Measurements from ENCODE around the gene SLC35D1. TPM values are rescaled to one million over a fixed set of nuclear protein-coding genes. Genes with fewer than 3 reads are reported as not detected.

The SLC35D1 gene
- total and polyA plus RNA-seq, 9 of the 15 experiments (the other 6 are each of a cell fraction or from before 2014, with no cell fraction given) = 2.3 to 10.4 (median 6.4) TPM

GRCh38 chr1:66982561-66983260 lies 71.2 kb downstream of the SLC35D1 start:
- Histone ChIP-seq H4K20me1 (replicated peaks; ENCODE audit: control insufficient read depth, insufficient read depth, low read length) (no peaks in the 10 kb centered on the region), H3K36me3 (ENCODE audit: control insufficient read depth, insufficient read depth, low read length) (peaks cover 92% of the 10 kb centered on the region), H2AFZ (ENCODE audit: low read depth, low read length) (no peak overlapping the region), H3K27me3 (ENCODE audit: control insufficient read depth in 2 of 2, insufficient read depth in 2 of 2, low read length in 2 of 2) (no peaks in the 10 kb centered on the region), H3K9ac (ENCODE audit: insufficient read depth in 1 of 2, low read depth in 2 of 2, low read length in 2 of 2) (no peak overlapping the region), H3K9me3 (replicated peaks; ENCODE audit: control insufficient read depth, insufficient read depth, low read depth, low read length) (no peaks in the 10 kb centered on the region), H3K4me3 (no peak overlapping the region), H3K9me1 (ENCODE audit: control insufficient read depth, insufficient read depth, low read length) (no peaks in the 10 kb centered on the region), H3K4me1 (replicated peaks in 1 of 2; ENCODE audit: control insufficient read depth in 2 of 2, insufficient read depth in 2 of 2, low read length in 2 of 2) (no peaks in the 10 kb centered on the region), H3K79me2 (ENCODE audit: control insufficient read depth, insufficient read depth, low read length) (no peaks in the 10 kb centered on the region), H3K4me2 (ENCODE audit: insufficient read depth, low read length) (no peak overlapping the region), H3K27ac (ENCODE audit: extremely low read depth, low read depth, low read length) (no peak overlapping the region)
- BruUV-seq (replicated peaks) = no TSS peak
- 95% methylated on average over 4 of the region's 4 CpGs for WGBS (ENCODE audit: insufficient coverage, low coverage, missing lambda C conversion rate)
- POLR2A ChIA-PET = interaction anchor here (0.6 to 0.7 kb wide), 2 partner anchors 8 to 121 kb away, joined by 3 read pairs; no protein-coding TSS in a partner anchor
- no peak for DNase-seq (ENCODE audit: extremely low read depth in 1 of 4, low spot score in 3 of 4)
- no peak for ATAC-seq
- CTCF ChIA-PET (ENCODE audit: low intra/inter-chr PET ratio) = no interaction called here
- intact Hi-C loops (cut with micrococcal nuclease) = no loop called here
- FAIRE-seq = no peak
- in situ Hi-C loops (cut with MboI) = loop anchor here (25.0 kb wide), 1 partner anchor 505 kb away; no protein-coding TSS in a partner anchor
- TF ChIP-seq ETS2 (tag; IDR thresholded peaks at IDR 0.05; ENCODE audit: borderline replicate concordance, poor library complexity, severe bottlenecking) (no peak), HDAC2 (IDR thresholded peaks at IDR 0.05) (no peak), SOX6 (IDR thresholded peaks at IDR 0.05) (no peak), ZNF586 (CRISPR knock-in tag; conservative IDR thresholded peaks at IDR 0.05) (no peak), PTRF (tag; IDR thresholded peaks at IDR 0.05) (no peak), NFIX (CRISPR knock-in tag; IDR thresholded peaks at IDR 0.05; ENCODE audit: low read depth) (no peak), ZNF133 (CRISPR knock-in tag; IDR thresholded peaks at IDR 0.05) (no peak), TAL1 (IDR thresholded peaks at IDR 0.05) (no peak), ZNF699 (CRISPR knock-in tag; IDR thresholded peaks at IDR 0.05; ENCODE audit: insufficient replicate concordance) (no peak), CBX1 (IDR thresholded peaks at IDR 0.05; ENCODE audit: low read depth) (no peak), RFX1 (IDR thresholded peaks at IDR 0.05) (no peak), U2AF1 (optimal IDR thresholded peaks at IDR 0.05; ENCODE audit: low read depth, low read length) (no peak), DIDO1 (tag; IDR thresholded peaks at IDR 0.05; ENCODE audit: low read depth) (no peak), ZNF232 (CRISPR knock-in tag; IDR thresholded peaks at IDR 0.05) (no peak), HDAC8 (tag; IDR thresholded peaks at IDR 0.05) (no peak), HMGN3 (IDR thresholded peaks at IDR 0.05; ENCODE audit: borderline replicate concordance, extremely low read depth, insufficient read length, low read depth, low read length) (no peak), SMC3 (conservative IDR thresholded peaks at IDR 0.05; ENCODE audit: insufficient read depth, low read depth, low read length) (no peak)
- TF ChIP-seq, protein P1, sequence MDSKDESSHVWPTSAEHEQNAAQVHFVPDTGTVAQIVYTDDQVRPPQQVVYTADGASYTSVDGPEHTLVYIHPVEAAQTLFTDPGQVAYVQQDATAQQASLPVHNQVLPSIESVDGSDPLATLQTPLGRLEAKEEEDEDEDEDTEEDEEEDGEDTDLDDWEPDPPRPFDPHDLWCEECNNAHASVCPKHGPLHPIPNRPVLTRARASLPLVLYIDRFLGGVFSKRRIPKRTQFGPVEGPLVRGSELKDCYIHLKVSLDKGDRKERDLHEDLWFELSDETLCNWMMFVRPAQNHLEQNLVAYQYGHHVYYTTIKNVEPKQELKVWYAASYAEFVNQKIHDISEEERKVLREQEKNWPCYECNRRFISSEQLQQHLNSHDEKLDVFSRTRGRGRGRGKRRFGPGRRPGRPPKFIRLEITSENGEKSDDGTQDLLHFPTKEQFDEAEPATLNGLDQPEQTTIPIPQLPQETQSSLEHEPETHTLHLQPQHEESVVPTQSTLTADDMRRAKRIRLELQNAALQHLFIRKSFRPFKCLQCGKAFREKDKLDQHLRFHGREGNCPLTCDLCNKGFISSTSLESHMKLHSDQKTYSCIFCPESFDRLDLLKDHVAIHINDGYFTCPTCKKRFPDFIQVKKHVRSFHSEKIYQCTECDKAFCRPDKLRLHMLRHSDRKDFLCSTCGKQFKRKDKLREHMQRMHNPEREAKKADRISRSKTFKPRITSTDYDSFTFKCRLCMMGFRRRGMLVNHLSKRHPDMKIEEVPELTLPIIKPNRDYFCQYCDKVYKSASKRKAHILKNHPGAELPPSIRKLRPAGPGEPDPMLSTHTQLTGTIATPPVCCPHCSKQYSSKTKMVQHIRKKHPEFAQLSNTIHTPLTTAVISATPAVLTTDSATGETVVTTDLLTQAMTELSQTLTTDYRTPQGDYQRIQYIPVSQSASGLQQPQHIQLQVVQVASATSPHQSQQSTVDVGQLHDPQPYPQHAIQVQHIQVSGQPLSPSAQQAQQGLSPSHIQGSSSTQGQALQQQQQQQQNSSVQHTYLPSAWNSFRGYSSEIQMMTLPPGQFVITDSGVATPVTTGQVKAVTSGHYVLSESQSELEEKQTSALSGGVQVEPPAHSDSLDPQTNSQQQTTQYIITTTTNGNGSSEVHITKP (IDR thresholded peaks at IDR 0.05; ENCODE audit: partially characterized antibody) = no peak
- TF ChIP-seq, protein P2, sequence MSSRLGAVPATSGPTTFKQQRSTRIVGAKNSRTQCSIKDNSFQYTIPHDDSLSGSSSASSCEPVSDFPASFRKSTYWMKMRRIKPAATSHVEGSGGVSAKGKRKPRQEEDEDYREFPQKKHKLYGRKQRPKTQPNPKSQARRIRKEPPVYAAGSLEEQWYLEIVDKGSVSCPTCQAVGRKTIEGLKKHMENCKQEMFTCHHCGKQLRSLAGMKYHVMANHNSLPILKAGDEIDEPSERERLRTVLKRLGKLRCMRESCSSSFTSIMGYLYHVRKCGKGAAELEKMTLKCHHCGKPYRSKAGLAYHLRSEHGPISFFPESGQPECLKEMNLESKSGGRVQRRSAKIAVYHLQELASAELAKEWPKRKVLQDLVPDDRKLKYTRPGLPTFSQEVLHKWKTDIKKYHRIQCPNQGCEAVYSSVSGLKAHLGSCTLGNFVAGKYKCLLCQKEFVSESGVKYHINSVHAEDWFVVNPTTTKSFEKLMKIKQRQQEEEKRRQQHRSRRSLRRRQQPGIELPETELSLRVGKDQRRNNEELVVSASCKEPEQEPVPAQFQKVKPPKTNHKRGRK (tag; IDR thresholded peaks at IDR 0.05) = no peak
